Omental fat pad (tissue), 4 donors: ENCODE data around the gene RYR1. TPM values are rescaled to one million over a fixed set of nuclear protein-coding genes. Genes with fewer than 3 reads are reported as not detected.
"Not testable (repeated sequence)": the region's sequence is repeated elsewhere in the genome, so short reads cannot be mapped to it uniquely, and the experiment has no call there.

ENCODE experiments used
- ATAC-seq: fragments of 150-250 bp; one replicate; pipeline ENCODE4 v1.9.1; 2016; ENCODE audit warnings: mild to moderate bottlenecking, moderate library complexity; ENCODE audit not compliant: low FRiP score
- DNase-seq: peaks from one replicate; pipeline ENCODE4 v3.0.0-alpha.2; 2019; ENCODE audit warnings: low spot score
- CTCF ChIP-seq, 3 donors: fragments of 450-650 bp; IDR thresholded peaks; one replicate each; pipeline ENCODE4 v1.5.1; 2016 to 2017; ENCODE audit warnings: antibody characterized with exemption in 3 of 3, mild to moderate bottlenecking in 3 of 3, moderate library complexity in 2 of 3
- total RNA-seq, 4 donors: library from RNA; depleted of rRNA; stranded (reverse); fragments of >200 nt; gene quantifications; one replicate each; pipeline ENCODE4 v1.1.0, GENCODE V29; 2016

The RYR1 gene
- total RNA-seq, 4 donors from 2014 or later, result 1.9 to 3.6 (median 3.3) TPM

- DNase-seq, result no peak
- TF ChIP-seq CTCF (IDR thresholded peaks at IDR 0.05), result no peak
- no peak for ATAC-seq
These were observed 12.6 kb upstream of the RYR1 start for GRCh38 chr19:38420935-38421334.

GRCh38 chr19:38421856-38422255, 11.6 kb upstream of the RYR1 start:
- no peak for TF ChIP-seq CTCF (IDR thresholded peaks at IDR 0.05)
- ATAC-seq (no peak), DNase-seq (no peak)

- DNase-seq (no peak), ATAC-seq (no peak)
- TF ChIP-seq CTCF (IDR thresholded peaks at IDR 0.05), result no peak
These were observed 11.1 kb upstream of the RYR1 start for GRCh38 chr19:38422438-38422837.

GRCh38 chr19:38424272-38424671, 9.2 kb upstream of the RYR1 start:
- ATAC-seq (no peak), DNase-seq (no peak)
- no peak for TF ChIP-seq CTCF (IDR thresholded peaks at IDR 0.05)

- no peak for DNase-seq
- ATAC-seq, result no peak
- TF ChIP-seq CTCF (IDR thresholded peaks at IDR 0.05), result no peak
These were observed 8.2 kb upstream of the RYR1 start for GRCh38 chr19:38425222-38425809.

GRCh38 chr19:38425810-38426466, 7.6 kb upstream of the RYR1 start, which contains the start of gene RASGRP4:
Gene RASGRP4, minus strand, starts transcription at chr19:38426219. Its CDS starts 128 bp downstream, at chr19:38426091.
- no peak for TF ChIP-seq CTCF (IDR thresholded peaks at IDR 0.05)
- no peak for DNase-seq
- no peak for ATAC-seq

- ATAC-seq, DNase-seq: not testable (repeated sequence)
These were observed 6.3 kb upstream of the RYR1 start for GRCh38 chr19:38427035-38427677.
